ENCODE data around the gene FAM89A. TPM values are rescaled to one million over a fixed set of nuclear protein-coding genes. Genes with fewer than 3 reads are reported as not detected.

Gene FAM89A
- total RNA-seq, 2 experiments from 2014 or later: 11.1 to 14.2 TPM

GRCh38 chr1:231064418-231064817, 24.4 kb upstream of the FAM89A start:
- H3K4me3 Mint-ChIP-seq: no peak overlapping the region

GRCh38 chr1:231063331-231063730, 23.3 kb upstream of the FAM89A start:
- ChIA-PET POLR2A (no interaction called here), CTCF (no interaction called here)
- no peaks in the 10 kb centered on the region for H3K27me3 Mint-ChIP-seq

More at GRCh38 chr1:231064418-231064817, 24.4 kb upstream of the FAM89A start:
- no peaks in the 10 kb centered on the region for H3K9me3 Mint-ChIP-seq
- TF ChIP-seq, protein P1, sequence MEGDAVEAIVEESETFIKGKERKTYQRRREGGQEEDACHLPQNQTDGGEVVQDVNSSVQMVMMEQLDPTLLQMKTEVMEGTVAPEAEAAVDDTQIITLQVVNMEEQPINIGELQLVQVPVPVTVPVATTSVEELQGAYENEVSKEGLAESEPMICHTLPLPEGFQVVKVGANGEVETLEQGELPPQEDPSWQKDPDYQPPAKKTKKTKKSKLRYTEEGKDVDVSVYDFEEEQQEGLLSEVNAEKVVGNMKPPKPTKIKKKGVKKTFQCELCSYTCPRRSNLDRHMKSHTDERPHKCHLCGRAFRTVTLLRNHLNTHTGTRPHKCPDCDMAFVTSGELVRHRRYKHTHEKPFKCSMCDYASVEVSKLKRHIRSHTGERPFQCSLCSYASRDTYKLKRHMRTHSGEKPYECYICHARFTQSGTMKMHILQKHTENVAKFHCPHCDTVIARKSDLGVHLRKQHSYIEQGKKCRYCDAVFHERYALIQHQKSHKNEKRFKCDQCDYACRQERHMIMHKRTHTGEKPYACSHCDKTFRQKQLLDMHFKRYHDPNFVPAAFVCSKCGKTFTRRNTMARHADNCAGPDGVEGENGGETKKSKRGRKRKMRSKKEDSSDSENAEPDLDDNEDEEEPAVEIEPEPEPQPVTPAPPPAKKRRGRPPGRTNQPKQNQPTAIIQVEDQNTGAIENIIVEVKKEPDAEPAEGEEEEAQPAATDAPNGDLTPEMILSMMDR (IDR thresholded peaks at IDR 0.05): no peak
- CTCF ChIA-PET: no interaction called here
- no peaks in the 10 kb centered on the region for H3K4me1 Mint-ChIP-seq (ENCODE audit: low read depth)
- ATAC-seq (no peak), DNase-seq (no peak)
- POLR2A ChIA-PET: no interaction called here
- intact Hi-C loops (cut with micrococcal nuclease): no loop called here
- no peaks in the 10 kb centered on the region for H3K27me3 Mint-ChIP-seq
- no peaks in the 10 kb centered on the region for H3K36me3 Mint-ChIP-seq (ENCODE audit: low read depth)
- no peak overlapping the region for H3K27ac Mint-ChIP-seq

GRCh38 chr1:231062500-231063270, 22.6 kb upstream of the FAM89A start:
- ChIA-PET CTCF (no interaction called here), POLR2A (no interaction called here)
- TF ChIP-seq, protein P1 (IDR thresholded peaks at IDR 0.05): no peak
- no peak overlapping the region for H3K4me3 Mint-ChIP-seq
- intact Hi-C loops (cut with micrococcal nuclease): no loop called here
- H3K27ac Mint-ChIP-seq: no peak overlapping the region
- H3K27me3 Mint-ChIP-seq: no peaks in the 10 kb centered on the region
- ATAC-seq (no peak), DNase-seq (no peak)
- no peaks in the 10 kb centered on the region for H3K4me1 Mint-ChIP-seq (ENCODE audit: low read depth)
- no peaks in the 10 kb centered on the region for H3K36me3 Mint-ChIP-seq (ENCODE audit: low read depth)
- no peaks in the 10 kb centered on the region for H3K9me3 Mint-ChIP-seq

More at GRCh38 chr1:231063331-231063730, 23.3 kb upstream of the FAM89A start:
- no peaks in the 10 kb centered on the region for H3K9me3 Mint-ChIP-seq
- TF ChIP-seq, protein P1 (IDR thresholded peaks at IDR 0.05): no peak
- intact Hi-C loops (cut with micrococcal nuclease): no loop called here
- ATAC-seq (no peak), DNase-seq (no peak)
- H3K4me1 Mint-ChIP-seq (ENCODE audit: low read depth): no peaks in the 10 kb centered on the region
- no peak overlapping the region for H3K27ac Mint-ChIP-seq
- no peaks in the 10 kb centered on the region for H3K36me3 Mint-ChIP-seq (ENCODE audit: low read depth)
- H3K4me3 Mint-ChIP-seq: no peak overlapping the region

- Mint-ChIP-seq H3K27me3 (peaks cover 3% of the 10 kb centered on the region), H3K9me3 (no peaks in the 10 kb centered on the region), H3K4me1 (ENCODE audit: low read depth) (no peaks in the 10 kb centered on the region), H3K27ac (no peak overlapping the region), H3K4me3 (no peak overlapping the region), H3K36me3 (ENCODE audit: low read depth) (no peaks in the 10 kb centered on the region)
- ATAC-seq (no peak), DNase-seq (no peak)
- POLR2A ChIA-PET: interaction anchor here (0.6 to 1.0 kb wide), 2 partner anchors 26 to 33 kb away, joined by 3 to 4 read pairs; no protein-coding TSS in a partner anchor
- TF ChIP-seq, protein P1 (IDR thresholded peaks at IDR 0.05): no peak
- intact Hi-C loops (cut with micrococcal nuclease): no loop called here
- CTCF ChIA-PET: no interaction called here
Observed at GRCh38 chr1:231059566-231060193, 19.6 kb upstream of the FAM89A start.

Data from activated CD8-positive, alpha-beta T cell treated with anti-CD3 and anti-CD28 coated beads for 36 hours (primary cell).